ENCODE results near the gene CPLX3.

- no peak for TF ChIP-seq CTCF (IDR thresholded peaks at IDR 0.05; ENCODE audit: low read depth, low read length)
- TF ChIP-seq POLR2A (IDR thresholded peaks at IDR 0.05; ENCODE audit: extremely low read depth, insufficient read length), result no peak
- TF ChIP-seq MAX (IDR thresholded peaks at IDR 0.05; ENCODE audit: low read depth, low read length), result no peak
These were observed 6.4 kb downstream of the CPLX3 start for GRCh38 chr15:74832826-74833225.

Measured in NB4 (cell line).